Karpas-422 (cell line): Measurements from ENCODE around the gene ECHDC3. TPM values are rescaled to one million over a fixed set of nuclear protein-coding genes. Genes with fewer than 3 reads are reported as not detected.

ENCODE experiments used
- DNase-seq: peaks from one replicate; pipeline ENCODE4 v3.0.0-alpha.2; 2015
- H2AFZ ChIP-seq: fragments of 200-600 bp; sonication (generic); 2 replicates; pipeline ENCODE4 v1.6.1; 2014; ENCODE audit warnings: antibody characterized with exemption, low read length, mixed read lengths
- H3K27ac ChIP-seq: fragments of 200-600 bp; sonication (generic); 2 replicates; pipeline ENCODE4 v1.5.1; 2014; ENCODE audit warnings: mild to moderate bottlenecking, low read length, moderate library complexity
- H3K27me3 ChIP-seq: fragments of 200-600 bp; sonication (generic); 2 replicates; pipeline ENCODE4 v1.6.1; 2014; ENCODE audit warnings: low read length, mixed read lengths
- H3K36me3 ChIP-seq: fragments of 200-600 bp; sonication (generic); 2 replicates; pipeline ENCODE4 v1.6.1; 2014; ENCODE audit warnings: low read length, mixed read lengths; ENCODE audit not compliant: insufficient read depth
- H3K4me1 ChIP-seq: fragments of 200-600 bp; sonication (generic); 2 replicates; pipeline ENCODE4 v1.6.1; 2014; ENCODE audit warnings: mild to moderate bottlenecking, low read length, mixed read lengths
- H3K4me2 ChIP-seq: fragments of 200-600 bp; sonication (generic); 2 replicates; pipeline ENCODE4 v1.6.1; 2014; ENCODE audit warnings: low read length, low read depth, mild to moderate bottlenecking; ENCODE audit not compliant: poor library complexity, severe bottlenecking
- H3K4me3 ChIP-seq: fragments of 200-600 bp; sonication (generic); 2 replicates; pipeline ENCODE4 v1.5.1; 2014; ENCODE audit warnings: mild to moderate bottlenecking, antibody characterized with exemption, low read length, mixed read lengths
- H3K79me2 ChIP-seq: fragments of 200-600 bp; sonication (generic); 2 replicates; pipeline ENCODE4 v1.6.1; 2014; ENCODE audit warnings: mild to moderate bottlenecking, low read length, mixed read lengths
- H3K9ac ChIP-seq: fragments of 200-600 bp; sonication (generic); 2 replicates; pipeline ENCODE4 v1.6.0; 2014; ENCODE audit warnings: low read length
- H3K9me2 ChIP-seq: fragments of 200-600 bp; sonication (generic), shearing (Covaris generic); replicated peaks from 2 replicates; pipeline ENCODE4 v1.6.0; 2014; ENCODE audit warnings: mild to moderate bottlenecking, low read length, moderate library complexity; ENCODE audit not compliant: insufficient read depth
- H3K9me3 ChIP-seq: fragments of 300-700, 200-600 bp; sonication (generic); 2 replicates; pipeline ENCODE4 v1.6.1; 2014; ENCODE audit warnings: low read length, mixed read lengths
- H4K20me1 ChIP-seq: fragments of 200-600 bp; sonication (generic); 2 replicates; pipeline ENCODE4 v1.6.1; 2014; ENCODE audit warnings: mild to moderate bottlenecking, antibody characterized with exemption, low read length, low read depth; ENCODE audit not compliant: insufficient read depth
- total RNA-seq: library from RNA; depleted of rRNA; stranded (reverse); fragments of >200 nt; shearing (Covaris generic); gene quantifications from 2 replicates; pipeline ENCODE4 v1.2.3, GENCODE V29; 2014; ENCODE audit warnings: low replicate concordance

The ECHDC3 gene
- total RNA-seq, 1 experiment from 2014 or later, result not detected

GRCh38 chr10:11713186-11713743 lies 28.9 kb upstream of the ECHDC3 start:
- no peak for DNase-seq
- no peak overlapping the region for H3K27ac ChIP-seq
- no peaks in the 10 kb centered on the region for H3K36me3 ChIP-seq
- no peak overlapping the region for H3K4me2 ChIP-seq
- H3K4me1 ChIP-seq, result peaks cover 13% of the 10 kb centered on the region
- H3K4me3 ChIP-seq, result no peak overlapping the region
- H3K9me3 ChIP-seq, result no peaks in the 10 kb centered on the region
- no peaks in the 10 kb centered on the region; the same call in 1 of the 2 replicates for H3K27me3 ChIP-seq
- H2AFZ ChIP-seq, result no peak overlapping the region
- no peaks in the 10 kb centered on the region for H4K20me1 ChIP-seq
- no peaks in the 10 kb centered on the region for H3K79me2 ChIP-seq
- H3K9me2 ChIP-seq, result no peaks in the 10 kb centered on the region
- no peak overlapping the region for H3K9ac ChIP-seq

GRCh38 chr10:11713963-11714362 lies 28.2 kb upstream of the ECHDC3 start:
- H3K4me3 ChIP-seq, result no peak overlapping the region
- H3K9ac ChIP-seq, result no peak overlapping the region
- H4K20me1 ChIP-seq, result no peaks in the 10 kb centered on the region

DNA sequence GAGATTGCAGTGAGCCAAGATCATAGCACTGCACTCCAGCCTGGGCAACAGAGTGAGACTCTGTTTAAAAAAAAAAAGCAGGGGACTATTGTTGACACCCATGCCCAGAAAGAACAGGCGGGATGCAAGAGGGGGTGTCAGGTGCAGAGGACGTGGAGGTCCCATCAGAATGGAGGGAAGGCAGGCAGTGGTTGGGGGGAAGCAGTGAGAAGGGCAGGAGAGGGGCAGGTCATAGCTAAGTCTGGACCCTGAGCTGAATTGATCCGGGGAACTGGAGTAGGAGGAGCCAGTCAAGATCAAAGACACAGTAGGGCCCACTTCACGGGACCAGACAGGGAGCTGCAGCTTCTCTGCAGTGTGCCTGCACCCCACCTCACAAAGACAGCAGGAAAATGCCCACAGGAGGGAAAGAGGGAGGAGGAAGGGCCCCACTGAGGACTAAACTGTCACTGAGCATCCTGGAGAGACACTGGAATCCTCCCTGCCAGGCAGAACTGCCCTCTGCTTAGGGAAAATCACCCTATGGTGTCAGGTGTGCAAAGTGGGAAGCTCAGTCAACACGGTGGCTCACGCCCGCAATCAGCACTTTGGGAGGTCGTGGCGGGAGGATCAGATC lies 27.3 kb upstream of the ECHDC3 start:
- no peak overlapping the region for H3K4me2 ChIP-seq
- no peak overlapping the region for H3K9ac ChIP-seq
- H3K27me3 ChIP-seq, result no peaks in the 10 kb centered on the region; the same call in 1 of the 2 replicates
- H4K20me1 ChIP-seq, result no peaks in the 10 kb centered on the region
- no peak overlapping the region for H2AFZ ChIP-seq
- DNase-seq, result no peak
- H3K36me3 ChIP-seq, result no peaks in the 10 kb centered on the region
- no peaks in the 10 kb centered on the region for H3K9me2 ChIP-seq
- no peaks in the 10 kb centered on the region for H3K79me2 ChIP-seq
- H3K9me3 ChIP-seq, result no peaks in the 10 kb centered on the region
- no peak overlapping the region for H3K27ac ChIP-seq
- peaks cover 14% of the 10 kb centered on the region for H3K4me1 ChIP-seq
- H3K4me3 ChIP-seq, result no peak overlapping the region

More at GRCh38 chr10:11713963-11714362, 28.2 kb upstream of the ECHDC3 start:
- Histone ChIP-seq H3K9me2 (no peaks in the 10 kb centered on the region), H3K4me1 (peaks cover 14% of the 10 kb centered on the region), H3K4me2 (no peak overlapping the region), H3K27ac (no peak overlapping the region), H3K9me3 (no peaks in the 10 kb centered on the region), H3K36me3 (no peaks in the 10 kb centered on the region), H3K27me3 (no peaks in the 10 kb centered on the region; the same call in 1 of the 2 replicates), H2AFZ (no peak overlapping the region), H3K79me2 (no peaks in the 10 kb centered on the region)
- DNase-seq, result no peak

DNA sequence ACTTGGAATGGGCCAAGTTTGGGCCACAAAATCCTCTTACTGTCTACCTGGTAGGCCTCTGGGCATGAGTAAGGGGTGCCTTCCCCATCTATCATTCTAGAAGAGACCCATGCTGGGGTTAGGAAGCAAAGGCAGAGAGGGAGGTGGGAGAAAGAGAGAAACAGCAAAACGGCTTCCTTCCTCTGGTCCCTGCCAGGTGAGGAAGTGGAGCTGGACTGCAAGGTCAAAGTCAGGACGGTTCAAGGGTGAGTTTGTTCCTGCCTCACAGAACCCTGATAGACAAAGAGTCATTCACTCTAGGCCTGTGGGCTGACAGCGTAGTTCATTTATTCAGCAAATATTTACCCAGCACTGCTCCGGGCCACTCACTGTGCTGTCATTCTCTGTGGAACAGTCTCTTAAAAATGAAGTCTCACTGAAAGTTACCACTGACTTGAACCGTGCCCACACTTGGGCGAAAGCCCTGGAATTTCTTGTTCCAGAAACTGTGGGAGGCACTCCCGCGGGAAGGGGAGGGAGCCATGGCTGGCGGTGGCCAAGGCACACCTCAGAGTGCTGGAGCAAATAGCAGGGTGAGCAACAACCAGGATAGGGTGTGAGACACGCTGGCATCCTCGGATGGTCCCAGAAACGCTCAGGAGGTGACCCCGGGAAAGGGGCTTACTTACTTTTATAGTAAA lies 26.2 kb upstream of the ECHDC3 start:
- H3K4me1 ChIP-seq, result peaks cover 19% of the 10 kb centered on the region
- DNase-seq, result no peak
- no peaks in the 10 kb centered on the region for H3K79me2 ChIP-seq
- no peak overlapping the region for H3K4me3 ChIP-seq
- no peaks in the 10 kb centered on the region for H3K9me2 ChIP-seq
- no peaks in the 10 kb centered on the region for H4K20me1 ChIP-seq
- H3K9me3 ChIP-seq, result no peaks in the 10 kb centered on the region
- H3K27ac ChIP-seq, result no peak overlapping the region
- H3K36me3 ChIP-seq, result no peaks in the 10 kb centered on the region
- H3K9ac ChIP-seq, result no peak overlapping the region
- H3K27me3 ChIP-seq, result no peaks in the 10 kb centered on the region; the same call in 1 of the 2 replicates
- H2AFZ ChIP-seq, result no peak overlapping the region
- no peak overlapping the region for H3K4me2 ChIP-seq

DNA sequence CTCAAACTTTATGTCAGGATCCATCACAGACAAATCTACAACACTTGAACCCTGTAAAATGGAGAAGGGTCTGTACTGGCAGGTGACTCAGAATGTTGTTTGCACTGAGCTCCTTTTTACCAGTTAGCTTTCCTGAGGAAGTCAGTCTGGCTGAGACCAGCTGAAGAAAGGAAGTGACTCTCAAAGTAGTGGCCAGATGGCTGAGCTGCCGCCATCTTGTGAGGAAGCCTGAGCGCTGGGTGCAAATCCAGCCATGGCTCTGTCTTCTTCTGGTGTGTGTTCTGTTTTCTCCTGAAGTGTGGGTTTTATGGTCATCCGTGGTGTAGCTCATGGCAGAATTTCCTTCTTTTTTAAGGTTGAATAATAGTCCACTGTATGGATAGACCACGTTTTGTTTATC lies 25.5 kb upstream of the ECHDC3 start:
- H3K79me2 ChIP-seq, result no peaks in the 10 kb centered on the region
- no peak for DNase-seq
- no peak overlapping the region for H3K4me3 ChIP-seq
- no peaks in the 10 kb centered on the region for H4K20me1 ChIP-seq
- no peak overlapping the region for H3K4me2 ChIP-seq
- no peaks in the 10 kb centered on the region for H3K36me3 ChIP-seq
- H2AFZ ChIP-seq, result no peak overlapping the region
- peaks cover 19% of the 10 kb centered on the region for H3K4me1 ChIP-seq
- no peaks in the 10 kb centered on the region for H3K9me2 ChIP-seq
- no peaks in the 10 kb centered on the region for H3K9me3 ChIP-seq
- no peak overlapping the region for H3K27ac ChIP-seq
- H3K9ac ChIP-seq, result no peak overlapping the region
- no peaks in the 10 kb centered on the region; the same call in 1 of the 2 replicates for H3K27me3 ChIP-seq

DNA sequence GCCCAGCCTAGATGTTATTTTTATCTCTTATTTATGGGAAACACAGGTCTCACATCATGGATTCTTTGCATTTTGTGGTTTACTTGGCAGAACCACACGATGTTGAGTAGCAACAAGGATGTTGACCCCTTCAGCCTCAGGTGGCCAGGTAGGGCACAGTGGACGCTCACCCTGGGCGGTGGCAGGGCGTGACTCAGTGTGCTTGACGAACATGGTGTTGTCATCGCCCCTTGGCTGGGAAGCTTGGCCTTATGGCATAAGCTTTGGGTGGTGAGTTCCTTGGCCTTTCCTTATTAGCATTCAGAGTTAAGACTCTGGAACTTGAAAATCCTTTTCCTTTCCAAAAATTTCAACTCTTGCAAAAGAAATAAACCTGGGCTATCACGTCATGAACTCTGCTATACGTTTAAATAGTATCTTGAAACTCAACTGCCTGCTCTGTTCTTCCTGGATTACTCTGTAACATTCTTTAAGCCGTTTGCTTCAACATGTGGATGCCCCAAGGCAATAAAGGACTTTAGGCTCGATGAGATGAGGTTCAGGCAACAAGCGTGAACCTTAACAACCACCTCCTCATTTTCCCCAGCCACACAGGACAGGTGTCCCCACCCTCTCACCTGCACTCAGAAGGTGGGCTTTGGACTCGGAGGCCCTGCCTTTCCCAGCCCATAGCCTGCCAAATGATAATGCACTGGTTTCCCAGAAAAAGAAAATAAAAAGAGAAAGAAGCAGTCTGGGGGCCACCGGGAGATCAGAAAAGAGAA lies 22.5 kb upstream of the ECHDC3 start:
- H3K27me3 ChIP-seq, result no peaks in the 10 kb centered on the region; the same call in 1 of the 2 replicates
- no peaks in the 10 kb centered on the region for H3K9me3 ChIP-seq
- no peaks in the 10 kb centered on the region for H3K79me2 ChIP-seq
- no peak overlapping the region for H2AFZ ChIP-seq
- no peak overlapping the region for H3K4me2 ChIP-seq
- H3K36me3 ChIP-seq, result no peaks in the 10 kb centered on the region
- DNase-seq, result no peak
- no peak overlapping the region for H3K4me3 ChIP-seq
- H3K27ac ChIP-seq, result no peak overlapping the region
- peaks cover 11% of the 10 kb centered on the region for H3K4me1 ChIP-seq
- H3K9ac ChIP-seq, result no peak overlapping the region
- no peaks in the 10 kb centered on the region for H4K20me1 ChIP-seq
- H3K9me2 ChIP-seq, result no peaks in the 10 kb centered on the region

- no peak for DNase-seq
Measured at GRCh38 chr10:11720260-11720741, 21.9 kb upstream of the ECHDC3 start.

DNA sequence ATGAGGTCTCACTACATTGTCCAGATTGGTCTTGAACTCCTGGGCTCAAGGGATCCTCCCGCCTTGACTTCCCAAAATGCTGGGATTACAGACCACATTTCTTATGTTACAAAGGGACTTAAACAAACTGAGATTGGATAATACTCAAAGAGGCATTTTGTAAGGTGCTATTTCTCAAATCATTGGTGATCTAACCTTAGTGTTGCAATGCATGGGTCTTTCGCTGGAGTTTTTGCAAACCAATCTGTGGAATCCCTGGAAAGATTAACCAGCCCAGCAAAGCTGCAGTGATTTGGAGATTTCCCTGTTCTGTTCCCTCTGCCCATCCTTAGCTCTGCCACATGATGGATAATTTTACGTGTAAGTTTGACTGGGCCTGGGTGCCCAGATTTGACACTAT lies 20.4 kb upstream of the ECHDC3 start:
- Histone ChIP-seq H3K27ac (no peak overlapping the region), H3K27me3 (no peaks in the 10 kb centered on the region; the same call in 1 of the 2 replicates), H4K20me1 (no peaks in the 10 kb centered on the region), H3K4me1 (peaks cover 23% of the 10 kb centered on the region), H3K9me2 (no peaks in the 10 kb centered on the region), H2AFZ (no peak overlapping the region), H3K79me2 (no peaks in the 10 kb centered on the region), H3K4me2 (no peak overlapping the region), H3K9ac (no peak overlapping the region), H3K36me3 (no peaks in the 10 kb centered on the region), H3K9me3 (no peaks in the 10 kb centered on the region), H3K4me3 (no peak overlapping the region)
- DNase-seq, result no peak

More at GRCh38 chr10:11720260-11720741, 21.9 kb upstream of the ECHDC3 start:
- no peak overlapping the region for H2AFZ ChIP-seq
- no peaks in the 10 kb centered on the region for H3K36me3 ChIP-seq
- no peak overlapping the region for H3K4me2 ChIP-seq
- no peaks in the 10 kb centered on the region for H4K20me1 ChIP-seq
- H3K9ac ChIP-seq, result no peak overlapping the region
- no peak overlapping the region for H3K27ac ChIP-seq
- no peaks in the 10 kb centered on the region for H3K9me2 ChIP-seq
- H3K4me1 ChIP-seq, result peaks cover 17% of the 10 kb centered on the region
- H3K79me2 ChIP-seq, result no peaks in the 10 kb centered on the region
- H3K9me3 ChIP-seq, result no peaks in the 10 kb centered on the region
- no peak overlapping the region for H3K4me3 ChIP-seq
- no peaks in the 10 kb centered on the region; the same call in 1 of the 2 replicates for H3K27me3 ChIP-seq
